HEK293 (cell line): ENCODE results near the gene ADAMTSL3.

Source experiments
- CTCF ChIA-PET: fragments of 350-600 bp; formaldehyde crosslinking; extraction: SDS; loops from one replicate; lab custom pipeline; 2021; ENCODE audit warnings: antibody characterized with exemption; lab: Yijun Ruan, JAX
- POLR2A ChIA-PET: fragments of 300-600 bp; formaldehyde crosslinking; extraction: SDS; loops from one replicate; lab custom pipeline; 2020; ENCODE audit warnings: antibody characterized with exemption, inconsistent platforms; lab: Yijun Ruan, JAX
- H3K27ac ChIP-seq: fragments of 200-500 bp; sonication (Bioruptor generic); 2 replicates; pipeline ENCODE4 v1.5.1; 2014; ENCODE audit warnings: low read depth, low read length, control low read depth, inconsistent platforms; ENCODE audit errors: extremely low read depth
- H3K36me3 ChIP-seq, 2 experiments: fragments of 200-500 bp in 1 of 2; sonication (Bioruptor generic) in 1 of 2; 1 replicate in 1 of 2; 2 replicates in 1 of 2; pipeline ENCODE4 v1.5.1; 2014 to 2017; ENCODE audit warnings: inconsistent platforms in 2 of 2, low read length in 2 of 2; ENCODE audit not compliant: control insufficient read depth in 2 of 2, insufficient read depth in 1 of 2
- H3K4me1 ChIP-seq: fragments of 200-500 bp; sonication (Bioruptor generic); 2 replicates; pipeline ENCODE4 v1.5.1; 2014; ENCODE audit warnings: mild to moderate bottlenecking, low read length, inconsistent platforms; ENCODE audit not compliant: control insufficient read depth, insufficient read depth
- H3K4me3 ChIP-seq: 2 replicates; pipeline ENCODE4 v1.5.1; 2011; ENCODE audit warnings: low read depth, mild to moderate bottlenecking, control low read depth, low read length, moderate library complexity
- H3K9me3 ChIP-seq: fragments of 200-500 bp; sonication (Bioruptor generic); 2 replicates; pipeline ENCODE4 v1.5.1; 2014; ENCODE audit warnings: low read depth, low read length, inconsistent platforms; ENCODE audit not compliant: control insufficient read depth, insufficient read depth
- EGR2 ChIP-seq: fragments of 450-650 bp; formaldehyde crosslinking; IDR thresholded peaks from 2 replicates; pipeline ENCODE4 v1.5.1; 2016; ENCODE audit warnings: low read depth, missing biosample characterization, missing genetic modification characterization
- IKZF3 ChIP-seq: fragments of 450-650 bp; IDR thresholded peaks from 2 replicates; pipeline ENCODE4 v1.5.0; 2018; ENCODE audit warnings: missing biosample characterization, mild to moderate bottlenecking, missing genetic modification characterization, moderate library complexity
- ZNF140 ChIP-seq: fragments of 450-650 bp; formaldehyde crosslinking; IDR thresholded peaks from 2 replicates; pipeline ENCODE4 v1.5.1; 2016; ENCODE audit warnings: missing biosample characterization, missing genetic modification characterization
- ZNF2 ChIP-seq: fragments of 450-650 bp; formaldehyde crosslinking; IDR thresholded peaks from 2 replicates; pipeline ENCODE4 v1.5.1; 2016; ENCODE audit warnings: missing biosample characterization, missing genetic modification characterization
- ZNF202 ChIP-seq: fragments of 450-650 bp; formaldehyde crosslinking; IDR thresholded peaks from 2 replicates; pipeline ENCODE4 v1.5.1; 2016; ENCODE audit warnings: missing biosample characterization, missing genetic modification characterization, borderline replicate concordance
- ZNF211 ChIP-seq: fragments of 450-650 bp; formaldehyde crosslinking; IDR thresholded peaks from 2 replicates; pipeline ENCODE4 v1.5.1; 2016; ENCODE audit warnings: low read depth, missing biosample characterization, missing genetic modification characterization
- ZNF266 ChIP-seq: fragments of 450-650 bp; formaldehyde crosslinking; IDR thresholded peaks from 2 replicates; pipeline ENCODE4 v1.5.1; 2016; ENCODE audit warnings: missing biosample characterization, missing genetic modification characterization, low read depth
- ZNF335 ChIP-seq: fragments of 450-650 bp; formaldehyde crosslinking; conservative IDR thresholded peaks from 2 replicates; pipeline ENCODE4 v1.5.1; 2016; ENCODE audit warnings: missing biosample characterization, missing genetic modification characterization
- ZNF341 ChIP-seq: fragments of 450-650 bp; formaldehyde crosslinking; IDR thresholded peaks from 2 replicates; pipeline ENCODE4; 2016; ENCODE audit warnings: low read depth, missing biosample characterization, missing genetic modification characterization
- ZNF391 ChIP-seq: fragments of 450-650 bp; formaldehyde crosslinking; IDR thresholded peaks from 2 replicates; pipeline ENCODE4 v1.5.1; 2016; ENCODE audit warnings: low read depth, missing biosample characterization, missing genetic modification characterization, borderline replicate concordance
- ZNF404 ChIP-seq: fragments of 450-650 bp; formaldehyde crosslinking; IDR thresholded peaks from 2 replicates; pipeline ENCODE4 v1.5.1; 2017; ENCODE audit warnings: missing biosample characterization, missing genetic modification characterization
- ZNF558 ChIP-seq: fragments of 450-650 bp; formaldehyde crosslinking; IDR thresholded peaks from 2 replicates; pipeline ENCODE4 v1.5.1; 2016; ENCODE audit warnings: missing biosample characterization, missing genetic modification characterization
- ZNF585B ChIP-seq: fragments of 450-650 bp; formaldehyde crosslinking; IDR thresholded peaks from 2 replicates; pipeline ENCODE4 v1.5.1; 2016; ENCODE audit warnings: missing biosample characterization, missing genetic modification characterization
- ZNF596 ChIP-seq: fragments of 450-650 bp; IDR thresholded peaks from 2 replicates; pipeline ENCODE4 v1.5.0; 2018; ENCODE audit warnings: missing biosample characterization, mild to moderate bottlenecking, missing genetic modification characterization, moderate library complexity
- ZNF626 ChIP-seq: fragments of 450-650 bp; sonication (Bioruptor Pico); formaldehyde crosslinking; IDR thresholded peaks from 2 replicates; pipeline ENCODE4 v1.5.1; 2018; ENCODE audit warnings: missing biosample characterization, missing genetic modification characterization, inconsistent platforms
- ZNF747 ChIP-seq: fragments of 450-650 bp; formaldehyde crosslinking; IDR thresholded peaks from 2 replicates; pipeline ENCODE4 v1.5.1; 2016; ENCODE audit warnings: missing biosample characterization, missing genetic modification characterization
- ZNF768 ChIP-seq: fragments of 450-650 bp; formaldehyde crosslinking; IDR thresholded peaks from 2 replicates; pipeline ENCODE4 v1.5.1; 2018; ENCODE audit warnings: missing biosample characterization, mild to moderate bottlenecking, missing genetic modification characterization
- ZNF837 ChIP-seq: fragments of 450-650 bp; formaldehyde crosslinking; IDR thresholded peaks from 2 replicates; pipeline ENCODE4 v1.5.1; 2016; ENCODE audit warnings: missing biosample characterization, missing genetic modification characterization
- ZXDB ChIP-seq: fragments of 450-650 bp; formaldehyde crosslinking; IDR thresholded peaks from 2 replicates; pipeline ENCODE4 v1.5.1; 2016; ENCODE audit warnings: missing biosample characterization, missing genetic modification characterization
- TF ChIP-seq, protein P1 (sequence below): fragments of 450-650 bp; formaldehyde crosslinking; IDR thresholded peaks from 2 replicates; pipeline ENCODE4 v1.5.1; 2016; ENCODE audit warnings: missing biosample characterization, missing genetic modification characterization
- TF ChIP-seq, protein P2 (sequence below): fragments of 450-650 bp; formaldehyde crosslinking; conservative IDR thresholded peaks from 2 replicates; pipeline ENCODE4 v1.5.1; 2016; ENCODE audit warnings: low read depth, missing biosample characterization, missing genetic modification characterization
- TF ChIP-seq, protein P3 (sequence below): fragments of 450-650 bp; formaldehyde crosslinking; IDR thresholded peaks from 2 replicates; pipeline ENCODE4 v1.5.1; 2016; ENCODE audit warnings: missing biosample characterization, missing genetic modification characterization
- TF ChIP-seq, protein P4 (sequence below): fragments of 450-650 bp; formaldehyde crosslinking; IDR thresholded peaks from 2 replicates; pipeline ENCODE4 v1.5.1; 2016; ENCODE audit warnings: missing biosample characterization, missing genetic modification characterization, low read depth
- TF ChIP-seq, protein P5 (sequence below): fragments of 450-650 bp; formaldehyde crosslinking; IDR thresholded peaks from 2 replicates; pipeline ENCODE4 v1.5.1; 2017; ENCODE audit warnings: missing biosample characterization, missing genetic modification characterization
- TF ChIP-seq, protein P6 (sequence below): fragments of 450-650 bp; formaldehyde crosslinking; IDR thresholded peaks from 2 replicates; pipeline ENCODE4 v1.5.1; 2017; ENCODE audit warnings: missing biosample characterization, missing genetic modification characterization

The ADAMTSL3 gene

DNA sequence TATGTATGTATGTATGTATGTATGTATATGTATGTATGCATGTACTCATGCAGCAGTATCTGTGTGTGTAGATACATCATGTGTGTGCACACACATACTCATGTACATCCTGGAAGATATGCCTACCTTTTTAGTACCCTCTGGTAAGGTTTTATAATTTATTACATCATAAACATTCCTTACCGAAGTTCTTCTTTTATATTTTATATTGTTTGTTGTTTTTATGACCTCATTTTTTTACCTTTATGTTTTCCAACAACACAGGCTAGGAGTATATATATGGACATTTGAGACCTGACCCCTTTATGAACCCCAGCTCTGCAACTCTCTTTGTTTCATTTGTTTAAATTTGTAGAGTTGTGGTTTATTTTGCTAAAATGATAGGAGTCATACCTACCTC is 263.5 kb downstream of the ADAMTSL3 start:
- POLR2A ChIA-PET: no interaction called here

DNA sequence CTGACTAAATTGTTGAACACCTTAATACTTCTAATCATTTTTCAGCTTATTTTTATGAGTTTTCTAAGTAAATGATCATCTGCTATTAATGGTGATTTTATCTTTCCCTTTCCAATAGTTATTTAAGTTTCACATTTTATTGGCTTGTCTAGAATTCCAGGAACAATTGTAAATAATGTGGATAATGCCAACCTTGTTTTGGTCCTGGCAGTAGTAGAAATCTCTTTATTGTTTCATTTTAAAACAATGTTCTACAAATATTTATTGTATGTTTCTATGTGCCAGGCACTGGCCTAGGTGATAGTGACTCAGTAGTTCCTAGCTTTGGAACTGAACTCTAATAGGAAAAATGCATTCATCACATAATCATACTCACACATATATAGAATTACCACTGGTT is 264.1 kb downstream of the ADAMTSL3 start:
- no peaks in the 10 kb centered on the region for H3K9me3 ChIP-seq
- H3K27ac ChIP-seq: no peak overlapping the region
- ChIA-PET POLR2A (no interaction called here), CTCF (no interaction called here)
- TF ChIP-seq ZXDB (tag by site-specific recombination) (no peak), ZNF626 (tag by site-specific recombination) (no peak), ZNF391 (tag by site-specific recombination) (no peak), ZNF2 (tag by site-specific recombination) (no peak), ZNF140 (tag by site-specific recombination) (no peak), ZNF341 (tag by site-specific recombination) (no peak), ZNF404 (tag by site-specific recombination) (no peak), ZNF335 (tag by site-specific recombination) (no peak), ZNF768 (tag by site-specific recombination) (no peak), ZNF202 (no peak), ZNF585B (tag by site-specific recombination) (no peak), IKZF3 (no peak), EGR2 (tag by site-specific recombination) (no peak), ZNF747 (tag by site-specific recombination) (no peak), ZNF266 (tag by site-specific recombination) (no peak)
- TF ChIP-seq, protein P1, sequence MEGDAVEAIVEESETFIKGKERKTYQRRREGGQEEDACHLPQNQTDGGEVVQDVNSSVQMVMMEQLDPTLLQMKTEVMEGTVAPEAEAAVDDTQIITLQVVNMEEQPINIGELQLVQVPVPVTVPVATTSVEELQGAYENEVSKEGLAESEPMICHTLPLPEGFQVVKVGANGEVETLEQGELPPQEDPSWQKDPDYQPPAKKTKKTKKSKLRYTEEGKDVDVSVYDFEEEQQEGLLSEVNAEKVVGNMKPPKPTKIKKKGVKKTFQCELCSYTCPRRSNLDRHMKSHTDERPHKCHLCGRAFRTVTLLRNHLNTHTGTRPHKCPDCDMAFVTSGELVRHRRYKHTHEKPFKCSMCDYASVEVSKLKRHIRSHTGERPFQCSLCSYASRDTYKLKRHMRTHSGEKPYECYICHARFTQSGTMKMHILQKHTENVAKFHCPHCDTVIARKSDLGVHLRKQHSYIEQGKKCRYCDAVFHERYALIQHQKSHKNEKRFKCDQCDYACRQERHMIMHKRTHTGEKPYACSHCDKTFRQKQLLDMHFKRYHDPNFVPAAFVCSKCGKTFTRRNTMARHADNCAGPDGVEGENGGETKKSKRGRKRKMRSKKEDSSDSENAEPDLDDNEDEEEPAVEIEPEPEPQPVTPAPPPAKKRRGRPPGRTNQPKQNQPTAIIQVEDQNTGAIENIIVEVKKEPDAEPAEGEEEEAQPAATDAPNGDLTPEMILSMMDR (tag by site-specific recombination): no peak
- TF ChIP-seq, protein P2, sequence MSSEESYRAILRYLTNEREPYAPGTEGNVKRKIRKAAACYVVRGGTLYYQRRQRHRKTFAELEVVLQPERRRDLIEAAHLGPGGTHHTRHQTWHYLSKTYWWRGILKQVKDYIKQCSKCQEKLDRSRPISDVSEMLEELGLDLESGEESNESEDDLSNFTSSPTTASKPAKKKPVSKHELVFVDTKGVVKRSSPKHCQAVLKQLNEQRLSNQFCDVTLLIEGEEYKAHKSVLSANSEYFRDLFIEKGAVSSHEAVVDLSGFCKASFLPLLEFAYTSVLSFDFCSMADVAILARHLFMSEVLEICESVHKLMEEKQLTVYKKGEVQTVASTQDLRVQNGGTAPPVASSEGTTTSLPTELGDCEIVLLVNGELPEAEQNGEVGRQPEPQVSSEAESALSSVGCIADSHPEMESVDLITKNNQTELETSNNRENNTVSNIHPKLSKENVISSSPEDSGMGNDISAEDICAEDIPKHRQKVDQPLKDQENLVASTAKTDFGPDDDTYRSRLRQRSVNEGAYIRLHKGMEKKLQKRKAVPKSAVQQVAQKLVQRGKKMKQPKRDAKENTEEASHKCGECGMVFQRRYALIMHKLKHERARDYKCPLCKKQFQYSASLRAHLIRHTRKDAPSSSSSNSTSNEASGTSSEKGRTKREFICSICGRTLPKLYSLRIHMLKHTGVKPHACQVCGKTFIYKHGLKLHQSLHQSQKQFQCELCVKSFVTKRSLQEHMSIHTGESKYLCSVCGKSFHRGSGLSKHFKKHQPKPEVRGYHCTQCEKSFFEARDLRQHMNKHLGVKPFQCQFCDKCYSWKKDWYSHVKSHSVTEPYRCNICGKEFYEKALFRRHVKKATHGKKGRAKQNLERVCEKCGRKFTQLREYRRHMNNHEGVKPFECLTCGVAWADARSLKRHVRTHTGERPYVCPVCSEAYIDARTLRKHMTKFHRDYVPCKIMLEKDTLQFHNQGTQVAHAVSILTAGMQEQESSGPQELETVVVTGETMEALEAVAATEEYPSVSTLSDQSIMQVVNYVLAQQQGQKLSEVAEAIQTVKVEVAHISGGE (tag by site-specific recombination): no peak
- TF ChIP-seq, protein P3, sequence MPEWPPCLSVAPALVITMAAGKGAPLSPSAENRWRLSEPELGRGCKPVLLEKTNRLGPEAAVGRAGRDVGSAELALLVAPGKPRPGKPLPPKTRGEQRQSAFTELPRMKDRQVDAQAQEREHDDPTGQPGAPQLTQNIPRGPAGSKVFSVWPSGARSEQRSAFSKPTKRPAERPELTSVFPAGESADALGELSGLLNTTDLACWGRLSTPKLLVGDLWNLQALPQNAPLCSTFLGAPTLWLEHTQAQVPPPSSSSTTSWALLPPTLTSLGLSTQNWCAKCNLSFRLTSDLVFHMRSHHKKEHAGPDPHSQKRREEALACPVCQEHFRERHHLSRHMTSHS (tag by site-specific recombination): no peak
- no peaks in the 10 kb centered on the region for H3K36me3 ChIP-seq
- no peak overlapping the region for H3K4me3 ChIP-seq
- H3K4me1 ChIP-seq: peaks cover 2% of the 10 kb centered on the region

More for the DNA sequence above, 263.5 kb downstream of the ADAMTSL3 start:
- H3K36me3 ChIP-seq: no peaks in the 10 kb centered on the region
- H3K4me3 ChIP-seq: no peak overlapping the region
- CTCF ChIA-PET: no interaction called here
- peaks cover 2% of the 10 kb centered on the region for H3K4me1 ChIP-seq
- TF ChIP-seq ZNF837 (no peak), ZNF211 (tag by site-specific recombination) (no peak), ZNF558 (no peak), ZNF747 (tag by site-specific recombination) (no peak), ZNF596 (tag by site-specific recombination) (no peak)
- TF ChIP-seq, protein P4, sequence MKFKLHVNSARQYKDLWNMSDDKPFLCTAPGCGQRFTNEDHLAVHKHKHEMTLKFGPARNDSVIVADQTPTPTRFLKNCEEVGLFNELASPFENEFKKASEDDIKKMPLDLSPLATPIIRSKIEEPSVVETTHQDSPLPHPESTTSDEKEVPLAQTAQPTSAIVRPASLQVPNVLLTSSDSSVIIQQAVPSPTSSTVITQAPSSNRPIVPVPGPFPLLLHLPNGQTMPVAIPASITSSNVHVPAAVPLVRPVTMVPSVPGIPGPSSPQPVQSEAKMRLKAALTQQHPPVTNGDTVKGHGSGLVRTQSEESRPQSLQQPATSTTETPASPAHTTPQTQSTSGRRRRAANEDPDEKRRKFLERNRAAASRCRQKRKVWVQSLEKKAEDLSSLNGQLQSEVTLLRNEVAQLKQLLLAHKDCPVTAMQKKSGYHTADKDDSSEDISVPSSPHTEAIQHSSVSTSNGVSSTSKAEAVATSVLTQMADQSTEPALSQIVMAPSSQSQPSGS (tag by site-specific recombination): peak; percentile 74
- TF ChIP-seq, protein P5, sequence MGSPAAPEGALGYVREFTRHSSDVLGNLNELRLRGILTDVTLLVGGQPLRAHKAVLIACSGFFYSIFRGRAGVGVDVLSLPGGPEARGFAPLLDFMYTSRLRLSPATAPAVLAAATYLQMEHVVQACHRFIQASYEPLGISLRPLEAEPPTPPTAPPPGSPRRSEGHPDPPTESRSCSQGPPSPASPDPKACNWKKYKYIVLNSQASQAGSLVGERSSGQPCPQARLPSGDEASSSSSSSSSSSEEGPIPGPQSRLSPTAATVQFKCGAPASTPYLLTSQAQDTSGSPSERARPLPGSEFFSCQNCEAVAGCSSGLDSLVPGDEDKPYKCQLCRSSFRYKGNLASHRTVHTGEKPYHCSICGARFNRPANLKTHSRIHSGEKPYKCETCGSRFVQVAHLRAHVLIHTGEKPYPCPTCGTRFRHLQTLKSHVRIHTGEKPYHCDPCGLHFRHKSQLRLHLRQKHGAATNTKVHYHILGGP (tag by site-specific recombination): 0 out of 2 replicates have a peak, but pooled peaks have one; percentile 13
- TF ChIP-seq, protein P6, sequence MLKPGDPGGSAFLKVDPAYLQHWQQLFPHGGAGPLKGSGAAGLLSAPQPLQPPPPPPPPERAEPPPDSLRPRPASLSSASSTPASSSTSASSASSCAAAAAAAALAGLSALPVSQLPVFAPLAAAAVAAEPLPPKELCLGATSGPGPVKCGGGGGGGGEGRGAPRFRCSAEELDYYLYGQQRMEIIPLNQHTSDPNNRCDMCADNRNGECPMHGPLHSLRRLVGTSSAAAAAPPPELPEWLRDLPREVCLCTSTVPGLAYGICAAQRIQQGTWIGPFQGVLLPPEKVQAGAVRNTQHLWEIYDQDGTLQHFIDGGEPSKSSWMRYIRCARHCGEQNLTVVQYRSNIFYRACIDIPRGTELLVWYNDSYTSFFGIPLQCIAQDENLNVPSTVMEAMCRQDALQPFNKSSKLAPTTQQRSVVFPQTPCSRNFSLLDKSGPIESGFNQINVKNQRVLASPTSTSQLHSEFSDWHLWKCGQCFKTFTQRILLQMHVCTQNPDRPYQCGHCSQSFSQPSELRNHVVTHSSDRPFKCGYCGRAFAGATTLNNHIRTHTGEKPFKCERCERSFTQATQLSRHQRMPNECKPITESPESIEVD (tag by site-specific recombination): peak; percentile 8; the same call in 1 of the 2 replicates
- no peaks in the 10 kb centered on the region for H3K9me3 ChIP-seq
- no peak overlapping the region for H3K27ac ChIP-seq
